ENCODE measurements around the gene METTL25B. TPM values are rescaled to one million over a fixed set of nuclear protein-coding genes. Genes with fewer than 3 reads are reported as not detected.

METTL25B gene
- total and polyA plus RNA-seq, 12 donors: 12.8 to 45.2 (median 15.6) TPM

- intact Hi-C loops (cut with DNase I): loop anchor here (1.0 to 10.0 kb wide), 11 partner anchors 31 to 235 kb away; partner anchors contain the start of genes NTRK1 (in 4 of the 10), LRRC71 (in 2 of the 10) and INSRR (in 1 of the 10)
- ATAC-seq (peak in 5 of 8 donors; percentile 4 to 29 (median 18)), DNase-seq (no peak)
- peaks cover 0 to 88% (median 52%) of the 10 kb centered on the region in 7 donors for H3K27me3 ChIP-seq
- no peak overlapping the region for H3K27ac ChIP-seq
- peak overlapping the region in 2 of 10 donors; percentile 26 to 36 for H3K4me3 ChIP-seq
- H3K36me3 ChIP-seq: no peaks in the 10 kb centered on the region
- TF ChIP-seq, protein P1, sequence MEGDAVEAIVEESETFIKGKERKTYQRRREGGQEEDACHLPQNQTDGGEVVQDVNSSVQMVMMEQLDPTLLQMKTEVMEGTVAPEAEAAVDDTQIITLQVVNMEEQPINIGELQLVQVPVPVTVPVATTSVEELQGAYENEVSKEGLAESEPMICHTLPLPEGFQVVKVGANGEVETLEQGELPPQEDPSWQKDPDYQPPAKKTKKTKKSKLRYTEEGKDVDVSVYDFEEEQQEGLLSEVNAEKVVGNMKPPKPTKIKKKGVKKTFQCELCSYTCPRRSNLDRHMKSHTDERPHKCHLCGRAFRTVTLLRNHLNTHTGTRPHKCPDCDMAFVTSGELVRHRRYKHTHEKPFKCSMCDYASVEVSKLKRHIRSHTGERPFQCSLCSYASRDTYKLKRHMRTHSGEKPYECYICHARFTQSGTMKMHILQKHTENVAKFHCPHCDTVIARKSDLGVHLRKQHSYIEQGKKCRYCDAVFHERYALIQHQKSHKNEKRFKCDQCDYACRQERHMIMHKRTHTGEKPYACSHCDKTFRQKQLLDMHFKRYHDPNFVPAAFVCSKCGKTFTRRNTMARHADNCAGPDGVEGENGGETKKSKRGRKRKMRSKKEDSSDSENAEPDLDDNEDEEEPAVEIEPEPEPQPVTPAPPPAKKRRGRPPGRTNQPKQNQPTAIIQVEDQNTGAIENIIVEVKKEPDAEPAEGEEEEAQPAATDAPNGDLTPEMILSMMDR (IDR thresholded peaks at IDR 0.05): no peak
- no peaks in the 10 kb centered on the region for H3K9me3 ChIP-seq
- peaks cover 0 to 26% (median 17%) of the 10 kb centered on the region in 9 donors for H3K4me1 ChIP-seq
- 23 to 28% methylated on average over 10 of the region's 10 CpGs for WGBS, 2 donors
Measured at GRCh38 chr1:156689953-156690674, 38.2 kb upstream of the METTL25B start.

DNA sequence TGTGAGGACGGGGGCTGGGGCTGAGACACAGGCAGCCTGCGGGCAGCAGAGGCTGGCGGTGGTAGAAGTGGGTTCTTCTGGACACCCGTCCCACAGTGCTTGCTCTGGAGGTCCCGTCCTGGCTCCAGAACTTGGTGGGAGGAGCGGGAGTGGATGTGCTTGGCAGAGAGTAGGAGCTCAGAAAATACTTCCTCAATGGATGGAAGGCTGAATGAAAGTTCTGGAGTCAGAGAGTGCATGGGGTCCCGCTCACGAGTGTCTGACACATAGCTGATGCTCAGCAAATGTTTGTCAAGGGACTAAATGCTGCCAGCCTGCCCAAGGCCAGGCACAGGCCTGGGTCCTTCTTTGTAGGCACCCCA, 37.6 kb upstream of the METTL25B start:
- intact Hi-C loops (cut with DNase I): loop anchor here in 8 of 10 donors (2.0 to 10.0 kb wide), 6 partner anchors 30 to 234 kb away; partner anchors contain the start of genes NTRK1 (in 3 of the 8), INSRR (in 1 of the 8) and LRRC71 (in 1 of the 8)
- no peak overlapping the region for H3K27ac ChIP-seq
- DNase-seq (no peak), ATAC-seq (no peak)
- H3K9me3 ChIP-seq: no peaks in the 10 kb centered on the region
- TF ChIP-seq, protein P1 (IDR thresholded peaks at IDR 0.05): no peak
- H3K4me1 ChIP-seq: peaks cover 0 to 26% (median 17%) of the 10 kb centered on the region in 9 donors
- H3K27me3 ChIP-seq: peaks cover 0 to 86% (median 47%) of the 10 kb centered on the region in 7 donors
- 71 to 76% methylated on average over 8 of the region's 8 CpGs for WGBS, 2 donors
- no peak overlapping the region for H3K4me3 ChIP-seq
- no peaks in the 10 kb centered on the region for H3K36me3 ChIP-seq

DNA sequence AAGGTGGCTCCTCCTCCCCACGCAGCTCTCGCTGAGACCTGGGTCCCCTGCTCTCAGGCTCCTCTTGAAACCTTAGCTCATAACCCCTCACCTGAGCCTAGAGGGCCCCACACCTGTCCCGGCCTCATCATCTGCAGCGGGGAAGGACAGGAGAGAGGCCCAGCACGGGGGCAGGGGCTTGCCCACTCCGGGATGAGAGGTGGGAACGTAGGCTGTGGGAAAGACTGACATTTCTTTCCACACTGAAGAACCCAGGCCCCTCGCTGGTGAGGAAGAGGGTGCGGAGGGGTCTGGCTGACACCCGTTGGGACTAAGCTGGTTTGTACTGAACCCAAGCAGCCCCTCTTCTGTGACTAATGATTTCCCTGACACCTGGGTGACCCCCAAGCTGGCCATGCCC, 37.1 kb upstream of the METTL25B start:
- TF ChIP-seq, protein P1 (IDR thresholded peaks at IDR 0.05): no peak
- Histone ChIP-seq H3K4me1 (peaks cover 0 to 26% (median 17%) of the 10 kb centered on the region in 9 donors), H3K9me3 (no peaks in the 10 kb centered on the region), H3K36me3 (no peaks in the 10 kb centered on the region), H3K4me3 (no peak overlapping the region), H3K27me3 (peaks cover 0 to 80% (median 42%) of the 10 kb centered on the region in 7 donors), H3K27ac (no peak overlapping the region)
- intact Hi-C loops (cut with DNase I): loop anchor here in 8 of 10 donors (2.0 to 10.0 kb wide), 6 partner anchors 30 to 234 kb away; partner anchors contain the start of genes NTRK1 (in 3 of the 8), INSRR (in 1 of the 8) and LRRC71 (in 1 of the 8)
- DNase-seq (no peak), ATAC-seq (no peak)
- WGBS, 2 donors: 81 to 88% methylated on average over 10 of the region's 10 CpGs

GRCh38 chr1:156691665-156692440, 36.4 kb upstream of the METTL25B start:
- 46 to 56% methylated on average over 20 of the region's 20 CpGs for WGBS, 2 donors
- no peak for ATAC-seq
- DNase-seq: no peak
- Histone ChIP-seq H3K9me3 (no peaks in the 10 kb centered on the region), H3K4me1 (peaks cover 0 to 26% (median 17%) of the 10 kb centered on the region in 9 donors), H3K4me3 (no peak overlapping the region), H3K27ac (no peak overlapping the region), H3K27me3 (peaks cover 0 to 74% (median 42%) of the 10 kb centered on the region in 7 donors), H3K36me3 (no peaks in the 10 kb centered on the region)
- intact Hi-C loops (cut with DNase I): loop anchor here in 8 of 10 donors (2.0 to 10.0 kb wide), 6 partner anchors 29 to 233 kb away; partner anchors contain the start of genes NTRK1 (in 3 of the 8), INSRR (in 1 of the 8) and LRRC71 (in 1 of the 8)
- TF ChIP-seq, protein P1 (IDR thresholded peaks at IDR 0.05): no peak
